ENCODE data around the gene NDUFB8. TPM values are rescaled to one million over a fixed set of nuclear protein-coding genes. Genes with fewer than 3 reads are reported as not detected.
A peak's percentile ranks its signal among the peaks of the same experiment; 100 is the strongest.

Gene NDUFB8
- total and polyA plus RNA-seq, 2 experiments from 2014 or later = 123 to 294 TPM

GRCh38 chr10:100483876-100484666 lies 45.6 kb downstream of the NDUFB8 start:
- Histone ChIP-seq H3K27me3 (replicated peaks; ENCODE audit: insufficient read depth) (peaks cover 43% of the 10 kb centered on the region), H3K27ac (no peak overlapping the region)

GRCh38 chr10:100482834-100483185 lies 46.9 kb downstream of the NDUFB8 start:
- Histone ChIP-seq H3K4me1 (ENCODE audit: insufficient read depth) (peaks cover 6% of the 10 kb centered on the region; the same call in 1 of the 2 replicates), H3K36me3 (ENCODE audit: low read depth) (no peaks in the 10 kb centered on the region), H4K20me1 (ENCODE audit: insufficient read depth) (no peaks in the 10 kb centered on the region), H3F3A (ENCODE audit: insufficient read depth) (no peaks in the 10 kb centered on the region), H2AFZ (peak overlapping the region; percentile 40), H3K4me3 (peak overlapping the region; percentile 66), H3K79me2 (ENCODE audit: insufficient read depth) (no peaks in the 10 kb centered on the region), H3K9me3 (ENCODE audit: low read depth) (no peaks in the 10 kb centered on the region), H3K27ac (no peak overlapping the region), H3K9me2 (ENCODE audit: insufficient read depth) (no peaks in the 10 kb centered on the region), H3K27me3 (replicated peaks; ENCODE audit: insufficient read depth) (peaks cover 53% of the 10 kb centered on the region), H3K4me2 (ENCODE audit: unreplicated experiment) (peak overlapping the region; percentile 87), H3K9ac (no peak overlapping the region)
- 24 to 33% methylated on average over 4 to 5 of the region's 5 CpGs for WGBS, 2 experiments (ENCODE audit: low coverage in 1 of 2, low lambda C conversion rate in 2 of 2, missing lambda C conversion rate in 2 of 2)
- DNase-seq = no peak
- TF ChIP-seq EZH2phosphoT487 (IDR thresholded peaks at IDR 0.05; ENCODE audit: insufficient read depth, low read depth) = no peak
- in situ Hi-C loops (cut with MboI) = no loop called here

More at GRCh38 chr10:100483876-100484666, 45.6 kb downstream of the NDUFB8 start:
- Histone ChIP-seq H3K4me3 (no peak overlapping the region), H3K9me2 (ENCODE audit: insufficient read depth) (no peaks in the 10 kb centered on the region), H3K4me2 (ENCODE audit: unreplicated experiment) (no peak overlapping the region), H4K20me1 (ENCODE audit: insufficient read depth) (no peaks in the 10 kb centered on the region), H2AFZ (no peak overlapping the region), H3F3A (ENCODE audit: insufficient read depth) (no peaks in the 10 kb centered on the region), H3K36me3 (ENCODE audit: low read depth) (no peaks in the 10 kb centered on the region), H3K4me1 (ENCODE audit: insufficient read depth) (peaks cover 6% of the 10 kb centered on the region; the same call in 1 of the 2 replicates), H3K79me2 (ENCODE audit: insufficient read depth) (no peaks in the 10 kb centered on the region), H3K9ac (no peak overlapping the region), H3K9me3 (ENCODE audit: low read depth) (no peaks in the 10 kb centered on the region)
- WGBS, 2 experiments (ENCODE audit: low coverage in 1 of 2, low lambda C conversion rate in 2 of 2, missing lambda C conversion rate in 2 of 2) = 73 to 82% methylated on average over 5 of the region's 5 CpGs
- no peak for TF ChIP-seq EZH2phosphoT487 (IDR thresholded peaks at IDR 0.05; ENCODE audit: insufficient read depth, low read depth)
- no peak for TF ChIP-seq EZH2 (IDR thresholded peaks at IDR 0.05; ENCODE audit: insufficient read depth, poor library complexity, severe bottlenecking)
- no peak for DNase-seq
- in situ Hi-C loops (cut with MboI) = no loop called here

- Histone ChIP-seq H4K20me1 (ENCODE audit: insufficient read depth) (no peaks in the 10 kb centered on the region), H3F3A (ENCODE audit: insufficient read depth) (no peaks in the 10 kb centered on the region), H3K9ac (no peak overlapping the region), H3K4me1 (ENCODE audit: insufficient read depth) (peaks cover 6% of the 10 kb centered on the region; the same call in 1 of the 2 replicates), H3K27me3 (replicated peaks; ENCODE audit: insufficient read depth) (peaks cover 53% of the 10 kb centered on the region), H3K4me3 (peak overlapping the region; percentile 66), H2AFZ (peak overlapping the region; percentile 40), H3K36me3 (ENCODE audit: low read depth) (no peaks in the 10 kb centered on the region), H3K9me3 (ENCODE audit: low read depth) (no peaks in the 10 kb centered on the region), H3K79me2 (ENCODE audit: insufficient read depth) (no peaks in the 10 kb centered on the region), H3K27ac (no peak overlapping the region), H3K4me2 (ENCODE audit: unreplicated experiment) (peak overlapping the region; percentile 87), H3K9me2 (ENCODE audit: insufficient read depth) (no peaks in the 10 kb centered on the region)
- in situ Hi-C loops (cut with MboI) = no loop called here
- 1 to 2% methylated on average over 57 to 58 of the region's 59 CpGs for WGBS, 2 experiments (ENCODE audit: low coverage in 1 of 2, low lambda C conversion rate in 2 of 2, missing lambda C conversion rate in 2 of 2)
- peak; percentile 80 for DNase-seq
- TF ChIP-seq EZH2 (IDR thresholded peaks at IDR 0.05; ENCODE audit: insufficient read depth, poor library complexity, severe bottlenecking) (peak; percentile 20), EZH2phosphoT487 (IDR thresholded peaks at IDR 0.05; ENCODE audit: insufficient read depth, low read depth) (no peak)
These were observed 47.4 kb downstream of the NDUFB8 start for GRCh38 chr10:100482181-100482833.

GRCh38 chr10:100481462-100482081 lies 48.1 kb downstream of the NDUFB8 start:
- TF ChIP-seq EZH2 (IDR thresholded peaks at IDR 0.05; ENCODE audit: insufficient read depth, poor library complexity, severe bottlenecking) (no peak), EZH2phosphoT487 (IDR thresholded peaks at IDR 0.05; ENCODE audit: insufficient read depth, low read depth) (no peak)
- peaks cover 53% of the 10 kb centered on the region for H3K27me3 ChIP-seq (replicated peaks; ENCODE audit: insufficient read depth)
- H3K4me1 ChIP-seq (ENCODE audit: insufficient read depth) = peaks cover 6% of the 10 kb centered on the region; the same call in 1 of the 2 replicates
- no peaks in the 10 kb centered on the region for H4K20me1 ChIP-seq (ENCODE audit: insufficient read depth)
- H3K36me3 ChIP-seq (ENCODE audit: low read depth) = no peaks in the 10 kb centered on the region
- peak; percentile 86 for DNase-seq
- 5 to 6% methylated on average over 17 to 19 of the region's 19 CpGs for WGBS, 2 experiments (ENCODE audit: low coverage in 1 of 2, low lambda C conversion rate in 2 of 2, missing lambda C conversion rate in 2 of 2)
- H3K79me2 ChIP-seq (ENCODE audit: insufficient read depth) = no peaks in the 10 kb centered on the region
- H3K4me2 ChIP-seq (ENCODE audit: unreplicated experiment) = peak overlapping the region; percentile 87
- no peak overlapping the region for H3K27ac ChIP-seq
- in situ Hi-C loops (cut with MboI) = no loop called here
- peak overlapping the region; percentile 40 for H2AFZ ChIP-seq
- H3K9me2 ChIP-seq (ENCODE audit: insufficient read depth) = no peaks in the 10 kb centered on the region
- H3K9ac ChIP-seq = no peak overlapping the region
- H3F3A ChIP-seq (ENCODE audit: insufficient read depth) = no peaks in the 10 kb centered on the region
- H3K4me3 ChIP-seq = peak overlapping the region; percentile 66
- no peaks in the 10 kb centered on the region for H3K9me3 ChIP-seq (ENCODE audit: low read depth)
